ENCODE measurements around the gene POLR3B. TPM values are rescaled to one million over a fixed set of nuclear protein-coding genes. Genes with fewer than 3 reads are reported as not detected.

POLR3B gene
- total RNA-seq, 6 donors from 2014 or later: 7.2 to 14.7 (median 10.6) TPM

DNA sequence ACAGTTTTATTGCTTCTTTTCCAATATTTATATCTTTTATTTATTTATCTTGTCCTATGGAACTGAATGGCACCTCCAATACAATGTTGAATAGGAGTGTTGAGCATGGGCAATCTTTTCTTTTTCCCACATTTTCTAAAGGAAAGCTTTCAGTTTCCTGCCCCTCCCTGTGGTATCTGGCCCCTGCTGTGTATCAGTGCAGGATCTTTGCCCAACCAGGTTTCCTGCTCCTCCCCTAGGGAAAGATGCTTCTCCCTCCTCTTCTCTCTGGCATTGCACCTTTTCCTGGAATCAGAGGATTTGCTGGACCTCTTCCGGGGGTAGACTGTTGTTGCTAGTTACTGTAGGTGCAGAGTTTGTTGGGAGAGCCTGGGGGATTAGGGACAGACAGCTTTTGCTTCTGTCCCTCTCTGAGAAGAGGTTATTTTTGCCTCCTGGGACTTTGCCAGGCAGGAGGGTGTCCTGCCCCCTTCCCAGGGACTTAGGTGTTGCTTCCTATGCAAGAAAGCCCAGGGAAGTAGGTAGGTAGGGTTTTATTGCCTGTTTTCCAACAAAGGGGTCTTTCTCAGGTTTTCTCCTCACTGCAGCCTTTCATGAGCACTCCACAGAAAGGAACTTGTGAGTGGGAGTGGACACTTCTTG lies 67.6 kb downstream of the POLR3B start:
- ATAC-seq (ENCODE audit: low FRiP score in 2 of 2): no peak
- TF ChIP-seq EP300 (IDR thresholded peaks at IDR 0.05) (no peak), POLR2A (IDR thresholded peaks at IDR 0.05) (no peak), POLR2AphosphoS5 (IDR thresholded peaks at IDR 0.05) (no peak)
- TF ChIP-seq, protein P1, sequence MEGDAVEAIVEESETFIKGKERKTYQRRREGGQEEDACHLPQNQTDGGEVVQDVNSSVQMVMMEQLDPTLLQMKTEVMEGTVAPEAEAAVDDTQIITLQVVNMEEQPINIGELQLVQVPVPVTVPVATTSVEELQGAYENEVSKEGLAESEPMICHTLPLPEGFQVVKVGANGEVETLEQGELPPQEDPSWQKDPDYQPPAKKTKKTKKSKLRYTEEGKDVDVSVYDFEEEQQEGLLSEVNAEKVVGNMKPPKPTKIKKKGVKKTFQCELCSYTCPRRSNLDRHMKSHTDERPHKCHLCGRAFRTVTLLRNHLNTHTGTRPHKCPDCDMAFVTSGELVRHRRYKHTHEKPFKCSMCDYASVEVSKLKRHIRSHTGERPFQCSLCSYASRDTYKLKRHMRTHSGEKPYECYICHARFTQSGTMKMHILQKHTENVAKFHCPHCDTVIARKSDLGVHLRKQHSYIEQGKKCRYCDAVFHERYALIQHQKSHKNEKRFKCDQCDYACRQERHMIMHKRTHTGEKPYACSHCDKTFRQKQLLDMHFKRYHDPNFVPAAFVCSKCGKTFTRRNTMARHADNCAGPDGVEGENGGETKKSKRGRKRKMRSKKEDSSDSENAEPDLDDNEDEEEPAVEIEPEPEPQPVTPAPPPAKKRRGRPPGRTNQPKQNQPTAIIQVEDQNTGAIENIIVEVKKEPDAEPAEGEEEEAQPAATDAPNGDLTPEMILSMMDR (IDR thresholded peaks at IDR 0.05): no peak
- no peak overlapping the region for H3K27ac ChIP-seq
- no peak overlapping the region for H3K4me3 ChIP-seq
- 79 to 83% methylated on average over 1 of the region's 1 CpG for WGBS, 2 donors
- peaks cover 0 to 14% (median 1%) of the 10 kb centered on the region in 4 donors for H3K36me3 ChIP-seq
- no peaks in the 10 kb centered on the region for H3K9me3 ChIP-seq
- no peaks in the 10 kb centered on the region for H3K27me3 ChIP-seq
- H3K4me1 ChIP-seq: no peaks in the 10 kb centered on the region
- no peak for DNase-seq

DNA sequence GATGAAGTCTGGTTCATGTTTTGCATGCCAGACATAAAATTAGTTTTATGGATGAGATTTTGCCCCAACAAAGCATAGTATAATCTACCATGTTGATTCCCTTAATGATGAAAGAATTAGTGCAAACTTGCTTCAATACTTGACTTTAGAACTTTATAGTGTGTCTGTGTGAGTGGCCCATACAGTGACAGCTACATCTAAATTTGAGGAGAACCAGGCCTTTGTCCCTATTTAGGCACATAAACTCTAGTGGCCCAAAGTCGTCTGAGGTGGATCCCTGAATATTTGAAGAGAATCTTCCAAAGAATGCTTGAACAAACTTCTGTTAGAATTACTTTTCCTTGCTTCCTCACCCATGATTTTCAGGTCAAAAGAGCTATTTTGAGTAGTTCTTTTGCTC lies 70.4 kb downstream of the POLR3B start:
- H3K4me3 ChIP-seq: no peak overlapping the region
- H3K27ac ChIP-seq: no peak overlapping the region
- TF ChIP-seq, protein P1 (IDR thresholded peaks at IDR 0.05): no peak
- TF ChIP-seq POLR2AphosphoS5 (IDR thresholded peaks at IDR 0.05): no peak
- no peak for TF ChIP-seq POLR2A (IDR thresholded peaks at IDR 0.05)
- TF ChIP-seq EP300 (IDR thresholded peaks at IDR 0.05): no peak
- no peaks in the 10 kb centered on the region for H3K27me3 ChIP-seq
- ATAC-seq (ENCODE audit: low FRiP score in 2 of 2) (no peak), DNase-seq (no peak)
- WGBS, 2 donors: 65 to 71% methylated on average over 1 of the region's 1 CpG
- no peaks in the 10 kb centered on the region for H3K4me1 ChIP-seq
- peaks cover 0 to 24% (median 5%) of the 10 kb centered on the region in 4 donors for H3K36me3 ChIP-seq
- H3K9me3 ChIP-seq: no peaks in the 10 kb centered on the region

DNA sequence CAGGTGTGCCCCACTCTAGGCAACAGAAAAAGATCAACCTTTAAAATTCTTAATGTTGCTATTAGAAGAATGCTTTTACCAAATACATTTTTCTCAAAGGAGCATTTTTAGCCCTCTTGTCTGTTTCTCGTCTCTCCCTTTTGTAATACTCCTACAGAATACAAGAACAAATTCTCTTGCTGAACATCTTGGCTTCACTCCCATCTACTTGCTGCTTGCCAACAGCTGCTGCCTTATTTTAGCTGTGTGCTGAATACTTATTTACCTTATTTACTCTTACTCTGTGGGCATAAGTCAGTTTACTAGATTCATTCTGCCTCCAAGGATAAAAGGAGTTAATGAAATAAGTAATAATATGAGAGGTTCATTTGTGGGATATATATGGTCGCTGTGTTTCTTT lies 70.8 kb downstream of the POLR3B start:
- Histone ChIP-seq H3K4me3 (no peak overlapping the region), H3K27ac (no peak overlapping the region), H3K27me3 (no peaks in the 10 kb centered on the region), H3K4me1 (no peaks in the 10 kb centered on the region), H3K36me3 (peaks cover 0 to 29% (median 5%) of the 10 kb centered on the region in 4 donors), H3K9me3 (no peaks in the 10 kb centered on the region)
- WGBS, 2 donors: 74 to 76% methylated on average over 2 of the region's 2 CpGs
- ATAC-seq (ENCODE audit: low FRiP score in 2 of 2) (no peak), DNase-seq (no peak)
- TF ChIP-seq POLR2A (IDR thresholded peaks at IDR 0.05) (no peak), POLR2AphosphoS5 (IDR thresholded peaks at IDR 0.05) (no peak), EP300 (IDR thresholded peaks at IDR 0.05) (no peak)
- TF ChIP-seq, protein P1 (IDR thresholded peaks at IDR 0.05): no peak

DNA sequence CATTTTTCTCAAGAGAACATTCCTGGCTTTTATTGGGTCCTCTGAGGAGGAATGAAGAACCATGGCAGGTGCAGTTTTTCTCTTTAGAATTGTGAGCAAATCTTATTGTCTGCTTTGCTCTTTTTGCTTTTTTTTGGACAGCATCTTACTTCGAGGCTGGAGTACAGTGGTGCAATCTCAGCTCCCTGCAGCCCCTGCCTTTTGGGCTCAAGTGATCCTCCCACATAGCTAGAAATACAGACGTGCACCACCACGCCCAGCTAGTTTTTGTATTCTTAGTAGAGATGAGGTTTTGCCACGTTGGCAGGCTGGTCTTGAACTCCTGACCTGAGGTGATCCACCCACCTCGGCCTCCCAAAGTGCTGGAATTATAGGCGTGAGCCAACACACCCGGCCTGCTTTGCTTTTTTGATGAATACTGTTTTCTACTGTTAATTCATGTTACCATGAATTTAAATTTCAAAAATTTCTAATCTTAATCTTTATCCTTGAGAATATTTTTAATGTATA lies 71.5 kb downstream of the POLR3B start:
- Histone ChIP-seq H3K4me1 (no peaks in the 10 kb centered on the region), H3K27ac (no peak overlapping the region), H3K27me3 (no peaks in the 10 kb centered on the region), H3K9me3 (no peaks in the 10 kb centered on the region), H3K4me3 (no peak overlapping the region), H3K36me3 (peaks cover 0 to 36% (median 5%) of the 10 kb centered on the region in 4 donors)
- DNase-seq: no peak
- peak in 1 of 2 donors; percentile 38 for ATAC-seq (ENCODE audit: low FRiP score in 2 of 2)
- WGBS, 2 donors: 79 to 80% methylated on average over 7 of the region's 7 CpGs
- no peak for TF ChIP-seq EP300 (IDR thresholded peaks at IDR 0.05)
- no peak for TF ChIP-seq POLR2AphosphoS5 (IDR thresholded peaks at IDR 0.05)
- TF ChIP-seq, protein P1 (IDR thresholded peaks at IDR 0.05): no peak
- TF ChIP-seq POLR2A (IDR thresholded peaks at IDR 0.05): no peak

DNA sequence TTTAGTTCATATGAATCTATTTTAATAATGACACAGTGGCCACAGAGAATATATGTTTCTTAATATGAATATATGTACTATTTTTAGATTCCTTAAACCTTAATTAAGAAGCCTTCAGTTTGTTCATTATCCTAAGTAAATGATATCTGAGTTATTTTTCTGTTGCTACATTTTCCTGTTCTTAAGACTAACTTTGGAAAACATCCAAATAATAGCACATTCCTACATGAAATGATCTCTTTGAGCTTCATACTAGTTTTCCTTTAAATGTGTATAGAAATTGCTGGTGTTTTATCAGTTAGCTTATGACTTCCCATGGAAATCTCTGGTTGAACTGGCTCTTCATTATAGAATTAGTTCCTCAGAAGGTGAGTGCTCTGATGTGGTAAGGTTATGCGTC lies 72.1 kb downstream of the POLR3B start:
- no peak overlapping the region for H3K4me3 ChIP-seq
- H3K4me1 ChIP-seq: no peaks in the 10 kb centered on the region
- peaks cover 2 to 41% (median 6%) of the 10 kb centered on the region in 4 donors for H3K36me3 ChIP-seq
- no peak for ATAC-seq (ENCODE audit: low FRiP score in 2 of 2)
- H3K27ac ChIP-seq: no peak overlapping the region
- DNase-seq: no peak
- no peaks in the 10 kb centered on the region for H3K9me3 ChIP-seq
- 100% methylated on average over 1 of the region's 1 CpG for WGBS, 2 donors
- TF ChIP-seq POLR2A (IDR thresholded peaks at IDR 0.05) (no peak), POLR2AphosphoS5 (IDR thresholded peaks at IDR 0.05) (no peak), EP300 (IDR thresholded peaks at IDR 0.05) (no peak)
- TF ChIP-seq, protein P1 (IDR thresholded peaks at IDR 0.05): no peak
- H3K27me3 ChIP-seq: no peaks in the 10 kb centered on the region
